CD8-positive, alpha-beta memory T cell (primary cell): ENCODE measurements around the gene SESN2. TPM values are rescaled to one million over a fixed set of nuclear protein-coding genes. Genes with fewer than 3 reads are reported as not detected.

Source experiments
- CTCF ChIA-PET: fragments of 350-600 bp; sonication (Branson Sonifier 250); formaldehyde crosslinking; loops from one replicate; lab custom pipeline; 2021; ENCODE audit warnings: antibody characterized with exemption; lab: Charles Lee
- POLR2A ChIA-PET: fragments of 350-600 bp; sonication (Branson Sonifier 250); formaldehyde crosslinking; loops from one replicate; lab custom pipeline; 2021; ENCODE audit warnings: antibody characterized with exemption; lab: Charles Lee
- DNase-seq, 5 donors: peaks; one replicate each; pipeline versions ENCODE4 v3.0.0 to v3.0.0-alpha.2; 2020 to 2022; ENCODE audit warnings: mixed read lengths in 1 of 5
- H3K27ac ChIP-seq: one replicate; pipeline ENCODE4 v1.7.0; 2013; ENCODE audit warnings: low read depth, mild to moderate bottlenecking, low read length, moderate library complexity
- H3K27me3 ChIP-seq: 2 replicates; pipeline ENCODE4 v1.7.0; 2013; ENCODE audit warnings: low read length, mild to moderate bottlenecking; ENCODE audit not compliant: insufficient read depth, poor library complexity, severe bottlenecking
- H3K36me3 ChIP-seq: 2 replicates; pipeline ENCODE4 v1.7.0; 2013; ENCODE audit warnings: mild to moderate bottlenecking, low read length, moderate library complexity; ENCODE audit not compliant: insufficient read depth
- H3K4me1 ChIP-seq: 2 replicates; pipeline ENCODE4 v1.7.0; 2013; ENCODE audit warnings: mild to moderate bottlenecking, low read length, moderate library complexity; ENCODE audit not compliant: insufficient read depth
- H3K4me3 ChIP-seq: 2 replicates; pipeline ENCODE4 v1.7.0; 2013; ENCODE audit warnings: mild to moderate bottlenecking, low read length
- H3K9me3 ChIP-seq: 2 replicates; pipeline ENCODE4 v1.7.0; 2013; ENCODE audit warnings: mild to moderate bottlenecking, low read length
- H3K27ac Mint-ChIP-seq, 8 donors: one replicate each; pipeline ENCODE4 v1.8.0; 2020 to 2021; ENCODE audit warnings: mixed read lengths in 8 of 8, mild to moderate bottlenecking in 6 of 8, inconsistent platforms in 3 of 8, moderate library complexity in 3 of 8
- H3K27me3 Mint-ChIP-seq, 2 donors: one replicate each; pipeline ENCODE4 v1.8.0; 2020 to 2021; ENCODE audit warnings: mixed read lengths in 2 of 2, mild to moderate bottlenecking in 1 of 2, moderate library complexity in 1 of 2
- H3K36me3 Mint-ChIP-seq, 3 donors: one replicate each; pipeline ENCODE4 v1.8.0; 2020 to 2021; ENCODE audit warnings: mixed read lengths in 3 of 3, inconsistent platforms in 1 of 3, mild to moderate bottlenecking in 1 of 3
- H3K4me1 Mint-ChIP-seq, 3 donors: one replicate each; pipeline ENCODE4 v1.8.0; 2020 to 2021; ENCODE audit warnings: mixed read lengths in 3 of 3, inconsistent platforms in 1 of 3, mild to moderate bottlenecking in 1 of 3
- H3K4me3 Mint-ChIP-seq, 7 donors: one replicate each; pipeline ENCODE4 v1.8.0; 2020 to 2021; ENCODE audit warnings: mixed read lengths in 7 of 7, mild to moderate bottlenecking in 6 of 7, moderate library complexity in 4 of 7, inconsistent platforms in 2 of 7
- H3K9me3 Mint-ChIP-seq, 5 donors: one replicate each; pipeline ENCODE4 v1.8.0; 2020 to 2022; ENCODE audit warnings: mixed read lengths in 5 of 5, mild to moderate bottlenecking in 3 of 5, moderate library complexity in 2 of 5, inconsistent platforms in 1 of 5
- polyA plus RNA-seq: library from polyadenylated mRNA; unstranded; fragments of 300-500 nt; fragmentation: Illumina TruSeq; gene quantifications from one replicate; pipeline ENCODE4 v1.2.3, GENCODE V29; 2021
- total RNA-seq, 2 experiments: library from RNA; stranded (reverse); gene quantifications; one replicate each; pipeline ENCODE4 v1.2.3, GENCODE V29; 2021

SESN2 gene
- total and polyA plus RNA-seq, 3 experiments from 2014 or later = 13.1 to 19.8 (median 19.0) TPM

GRCh38 chr1:28256197-28256827 lies 3.0 kb upstream of the SESN2 start:
- Histone ChIP-seq H3K27ac (no peak overlapping the region), H3K4me1 (peaks cover 47% of the 10 kb centered on the region), H3K4me3 (peak overlapping the region; percentile 45), H3K36me3 (no peaks in the 10 kb centered on the region), H3K27me3 (no peaks in the 10 kb centered on the region), H3K9me3 (no peaks in the 10 kb centered on the region)
- H3K9me3 Mint-ChIP-seq = no peaks in the 10 kb centered on the region
- CTCF ChIA-PET = interaction anchor here (0.8 to 4.5 kb wide), 4 partner anchors 8 to 154 kb away, joined by 3 to 37 read pairs (median 8); partner anchors contain the start of gene MED18
- peaks cover 0 to 1% of the 10 kb centered on the region in 2 donors for H3K27me3 Mint-ChIP-seq
- peak in 3 of 5 donors; percentile 15 to 76 (median 37) for DNase-seq
- peak overlapping the region; percentile 2 to 97 (median 76) for H3K27ac Mint-ChIP-seq
- H3K36me3 Mint-ChIP-seq = peaks cover 0 to 1% (median 0%) of the 10 kb centered on the region in 3 donors
- peaks cover 37 to 48% (median 47%) of the 10 kb centered on the region in 3 donors for H3K4me1 Mint-ChIP-seq
- peak overlapping the region; percentile 24 to 83 (median 75) for H3K4me3 Mint-ChIP-seq
- POLR2A ChIA-PET = interaction anchor here (0.6 to 1.2 kb wide), 5 partner anchors 9 to 296 kb away, joined by 3 to 9 read pairs (median 7); partner anchors contain the start of genes ATP5IF1 and MED18

- H3K4me1 Mint-ChIP-seq = peaks cover 40 to 52% (median 49%) of the 10 kb centered on the region in 3 donors
- H3K27ac Mint-ChIP-seq = peak overlapping the region in 3 of 8 donors; percentile 38 to 85 (median 54)
- no peaks in the 10 kb centered on the region for H3K9me3 Mint-ChIP-seq
- ChIA-PET CTCF (interaction anchor here (4.5 kb wide), 1 partner anchor 9 kb away, joined by 37 read pairs; no protein-coding TSS in a partner anchor), POLR2A (interaction anchor here (1.1 to 2.7 kb wide), 2 partner anchors 9 to 248 kb away, joined by 3 to 23 read pairs; no protein-coding TSS in a partner anchor)
- no peak for DNase-seq
- Histone ChIP-seq H3K27ac (no peak overlapping the region), H3K4me1 (peaks cover 50% of the 10 kb centered on the region), H3K36me3 (no peaks in the 10 kb centered on the region), H3K9me3 (no peaks in the 10 kb centered on the region), H3K27me3 (no peaks in the 10 kb centered on the region), H3K4me3 (no peak overlapping the region)
- H3K4me3 Mint-ChIP-seq = peak overlapping the region in 5 of 7 donors; percentile 65 to 87 (median 78)
- peaks cover 0 to 1% (median 0%) of the 10 kb centered on the region in 3 donors for H3K36me3 Mint-ChIP-seq
- H3K27me3 Mint-ChIP-seq = peaks cover 0 to 1% of the 10 kb centered on the region in 2 donors
Observed at GRCh38 chr1:28257736-28258135, 1.6 kb upstream of the SESN2 start.

GRCh38 chr1:28258628-28259251 lies 578 bp upstream of the SESN2 start:
- Histone ChIP-seq H3K4me1 (peaks cover 50% of the 10 kb centered on the region), H3K9me3 (no peaks in the 10 kb centered on the region), H3K36me3 (no peaks in the 10 kb centered on the region), H3K27me3 (no peaks in the 10 kb centered on the region), H3K4me3 (peak overlapping the region; percentile 26), H3K27ac (peak overlapping the region; percentile 58)
- Mint-ChIP-seq H3K27me3 (peaks cover 0 to 1% of the 10 kb centered on the region in 2 donors), H3K36me3 (peaks cover 0 to 1% (median 0%) of the 10 kb centered on the region in 3 donors), H3K4me3 (peak overlapping the region; percentile 78 to 88 (median 84)), H3K27ac (peak overlapping the region; percentile 6 to 85 (median 64)), H3K9me3 (no peaks in the 10 kb centered on the region), H3K4me1 (peaks cover 44 to 56% (median 56%) of the 10 kb centered on the region in 3 donors)
- ChIA-PET CTCF (interaction anchor here (4.5 kb wide), 1 partner anchor 10 kb away, joined by 37 read pairs; no protein-coding TSS in a partner anchor), POLR2A (interaction anchor here (0.6 to 2.7 kb wide), 9 partner anchors 10 to 855 kb away, joined by 3 to 23 read pairs (median 5); partner anchors contain the start of gene MED18)
- no peak for DNase-seq

GRCh38 chr1:28259934-28260802 lies 850 bp downstream of the SESN2 start:
- peaks cover 49% of the 10 kb centered on the region for H3K4me1 ChIP-seq
- Mint-ChIP-seq H3K4me3 (peak overlapping the region; percentile 80 to 94 (median 84)), H3K9me3 (no peaks in the 10 kb centered on the region), H3K27me3 (peaks cover 0 to 1% of the 10 kb centered on the region in 2 donors), H3K4me1 (peaks cover 43 to 59% (median 54%) of the 10 kb centered on the region in 3 donors), H3K36me3 (peaks cover 0 to 1% (median 0%) of the 10 kb centered on the region in 3 donors), H3K27ac (peak overlapping the region in 6 of 8 donors; percentile 18 to 74 (median 56))
- peak overlapping the region; percentile 81 for H3K27ac ChIP-seq
- peak in 3 of 5 donors; percentile 6 to 56 (median 12) for DNase-seq
- CTCF ChIA-PET = interaction anchor here (3.0 to 4.5 kb wide), 2 partner anchors 11 to 12 kb away, joined by 14 to 37 read pairs; no protein-coding TSS in a partner anchor
- no peaks in the 10 kb centered on the region for H3K9me3 ChIP-seq
- POLR2A ChIA-PET = interaction anchor here (1.1 to 2.7 kb wide), 5 partner anchors 11 to 408 kb away, joined by 3 to 23 read pairs (median 6); partner anchors contain the start of gene MED18
- H3K4me3 ChIP-seq = peak overlapping the region; percentile 84
- H3K27me3 ChIP-seq = no peaks in the 10 kb centered on the region
- H3K36me3 ChIP-seq = no peaks in the 10 kb centered on the region

GRCh38 chr1:28260803-28261174 lies 1.5 kb downstream of the SESN2 start:
- peak overlapping the region; percentile 84 for H3K4me3 ChIP-seq
- POLR2A ChIA-PET = interaction anchor here (1.1 kb wide), 1 partner anchor 12 kb away, joined by 3 read pairs; no protein-coding TSS in a partner anchor
- no peaks in the 10 kb centered on the region for H3K27me3 ChIP-seq
- CTCF ChIA-PET = interaction anchor here (1.4 to 3.0 kb wide), 2 partner anchors 12 to 14 kb away, joined by 3 to 14 read pairs; no protein-coding TSS in a partner anchor
- DNase-seq = no peak
- Mint-ChIP-seq H3K4me3 (peak overlapping the region; percentile 74 to 94 (median 84)), H3K36me3 (peaks cover 0 to 1% (median 0%) of the 10 kb centered on the region in 3 donors), H3K27me3 (peaks cover 0 to 1% of the 10 kb centered on the region in 2 donors), H3K27ac (peak overlapping the region in 7 of 8 donors; percentile 3 to 74 (median 59)), H3K9me3 (no peaks in the 10 kb centered on the region), H3K4me1 (peaks cover 42 to 56% (median 52%) of the 10 kb centered on the region in 3 donors)
- H3K36me3 ChIP-seq = no peaks in the 10 kb centered on the region
- H3K4me1 ChIP-seq = peaks cover 43% of the 10 kb centered on the region
- no peaks in the 10 kb centered on the region for H3K9me3 ChIP-seq
- H3K27ac ChIP-seq = peak overlapping the region; percentile 39

GRCh38 chr1:28264897-28265296 lies 5.6 kb downstream of the SESN2 start:
- no peak for DNase-seq
- no peaks in the 10 kb centered on the region for H3K9me3 Mint-ChIP-seq
- no peaks in the 10 kb centered on the region for H3K9me3 ChIP-seq
- no peak overlapping the region for H3K4me3 Mint-ChIP-seq
- POLR2A ChIA-PET = no interaction called here
- H3K27ac Mint-ChIP-seq = peak overlapping the region in 2 of 8 donors; percentile 42 to 54
- peaks cover 23 to 36% (median 35%) of the 10 kb centered on the region in 3 donors for H3K4me1 Mint-ChIP-seq
- H3K36me3 Mint-ChIP-seq = peaks cover 0 to 5% (median 3%) of the 10 kb centered on the region in 3 donors
- no peak overlapping the region for H3K27ac ChIP-seq
- no peak overlapping the region for H3K4me3 ChIP-seq
- CTCF ChIA-PET = interaction anchor here (1.1 kb wide), 1 partner anchor 16 kb away, joined by 4 read pairs; no protein-coding TSS in a partner anchor
- no peaks in the 10 kb centered on the region for H3K36me3 ChIP-seq
- H3K27me3 Mint-ChIP-seq = no peaks in the 10 kb centered on the region
- H3K27me3 ChIP-seq = no peaks in the 10 kb centered on the region
- H3K4me1 ChIP-seq = peaks cover 10% of the 10 kb centered on the region

- Histone ChIP-seq H3K4me3 (no peak overlapping the region), H3K27me3 (no peaks in the 10 kb centered on the region), H3K36me3 (no peaks in the 10 kb centered on the region), H3K4me1 (peaks cover 10% of the 10 kb centered on the region), H3K9me3 (no peaks in the 10 kb centered on the region), H3K27ac (no peak overlapping the region)
- Mint-ChIP-seq H3K4me1 (peaks cover 22 to 35% (median 34%) of the 10 kb centered on the region in 3 donors), H3K9me3 (no peaks in the 10 kb centered on the region), H3K27me3 (no peaks in the 10 kb centered on the region), H3K36me3 (peaks cover 0 to 7% (median 3%) of the 10 kb centered on the region in 3 donors), H3K27ac (peak overlapping the region in 4 of 8 donors; percentile 1 to 51 (median 44)), H3K4me3 (peak overlapping the region in 1 of 7 donors; percentile 41)
- ChIA-PET POLR2A (interaction anchor here (0.7 kb wide), 1 partner anchor 205 kb away, joined by 4 read pairs; no protein-coding TSS in a partner anchor), CTCF (interaction anchor here (1.5 kb wide), 1 partner anchor 17 kb away, joined by 6 read pairs; no protein-coding TSS in a partner anchor)
- DNase-seq = no peak
Observed at GRCh38 chr1:28265577-28265976, 6.3 kb downstream of the SESN2 start.
